Measurements from ENCODE around the gene OSBPL6. TPM values are rescaled to one million over a fixed set of nuclear protein-coding genes. Genes with fewer than 3 reads are reported as not detected.

Gene OSBPL6
- total and polyA plus RNA-seq, 2 of the 13 experiments (the other 11 are each of a cell fraction or from before 2014, with no cell fraction given) = 0.03 to 0.11 TPM

- TF ChIP-seq ZGPAT (CRISPR knock-in tag; IDR thresholded peaks at IDR 0.05) (peak; percentile 98), FOXK2 (IDR thresholded peaks at IDR 0.05) (no peak), REXO4 (CRISPR knock-in tag; IDR thresholded peaks at IDR 0.05; ENCODE audit: borderline replicate concordance) (peak; percentile 64; the same call in 1 of the 2 replicates), ZNF276 (CRISPR knock-in tag; IDR thresholded peaks at IDR 0.05; ENCODE audit: low read depth) (peak; percentile 41; the same call in 1 of the 2 replicates), ZSCAN9 (CRISPR knock-in tag; IDR thresholded peaks at IDR 0.05; ENCODE audit: borderline replicate concordance) (peak; percentile 63), PRDM10 (CRISPR knock-in tag; IDR thresholded peaks at IDR 0.05; ENCODE audit: low read depth) (peak; percentile 81), NFYC (CRISPR knock-in tag; IDR thresholded peaks at IDR 0.05) (no peak; the same call in 1 of the 2 replicates), HMGA1 (CRISPR knock-in tag; conservative IDR thresholded peaks at IDR 0.05) (no peak), NR2C2 (CRISPR knock-in tag; IDR thresholded peaks at IDR 0.05; ENCODE audit: borderline replicate concordance) (peak; percentile 83; the same call in 1 of the 2 replicates), MTF1 (CRISPR knock-in tag; IDR thresholded peaks at IDR 0.05) (peak; percentile 70; the same call in 1 of the 2 replicates), ZXDC (CRISPR knock-in tag; IDR thresholded peaks at IDR 0.05) (peak; percentile 95; the same call in 1 of the 2 replicates), PCBP1 (IDR thresholded peaks at IDR 0.05; ENCODE audit: borderline replicate concordance, low read depth, low read length) (no peak), RBM22 (optimal IDR thresholded peaks at IDR 0.05; ENCODE audit: low read length) (no peak), SCMH1 (CRISPR knock-in tag; IDR thresholded peaks at IDR 0.05; ENCODE audit: borderline replicate concordance) (no peak), ZNF546 (CRISPR knock-in tag; conservative IDR thresholded peaks at IDR 0.05) (peak; percentile 35; the same call in 1 of the 2 replicates), MED8 (CRISPR knock-in tag; IDR thresholded peaks at IDR 0.05; ENCODE audit: insufficient replicate concordance) (peak; percentile 94), ZBTB3 (CRISPR knock-in tag; IDR thresholded peaks at IDR 0.05; ENCODE audit: borderline replicate concordance, low read depth) (peak; percentile 57; the same call in 1 of the 2 replicates), ISL2 (CRISPR knock-in tag; IDR thresholded peaks at IDR 0.05) (peak; percentile 67), KDM1A (CRISPR knock-in tag; IDR thresholded peaks at IDR 0.05) (no peak)
These were observed 256.6 kb downstream of the OSBPL6 start, which contains the start of the genes PJVK and PRKRA (continued) for GRCh38 chr2:178450774-178451525.
